ENCODE results near the gene FAM216B.
"Not testable (repeated sequence)": the region's sequence is repeated elsewhere in the genome, so short reads cannot be mapped to it uniquely, and the experiment has no call there.

The FAM216B gene

DNA sequence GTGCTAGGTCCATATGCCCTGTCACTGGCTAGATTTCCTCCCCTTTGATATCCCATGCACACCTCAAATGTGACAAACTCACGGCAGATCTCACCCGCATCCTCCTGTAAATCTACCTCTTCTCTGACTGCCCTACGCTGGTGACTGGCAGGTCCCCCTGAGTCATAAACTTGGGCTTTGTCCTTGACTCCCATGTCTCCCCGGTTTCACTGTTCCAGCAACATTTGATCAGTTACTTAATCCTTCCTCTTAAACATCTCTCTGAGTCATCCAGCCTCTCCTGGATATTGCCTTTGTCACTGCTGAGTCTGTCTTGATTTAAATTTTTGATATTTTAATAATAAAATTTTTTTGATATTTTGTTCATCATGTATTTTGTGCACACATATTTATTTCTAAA lies 26.5 kb downstream of the FAM216B start:
- POLR2A ChIA-PET = no interaction called here

DNA sequence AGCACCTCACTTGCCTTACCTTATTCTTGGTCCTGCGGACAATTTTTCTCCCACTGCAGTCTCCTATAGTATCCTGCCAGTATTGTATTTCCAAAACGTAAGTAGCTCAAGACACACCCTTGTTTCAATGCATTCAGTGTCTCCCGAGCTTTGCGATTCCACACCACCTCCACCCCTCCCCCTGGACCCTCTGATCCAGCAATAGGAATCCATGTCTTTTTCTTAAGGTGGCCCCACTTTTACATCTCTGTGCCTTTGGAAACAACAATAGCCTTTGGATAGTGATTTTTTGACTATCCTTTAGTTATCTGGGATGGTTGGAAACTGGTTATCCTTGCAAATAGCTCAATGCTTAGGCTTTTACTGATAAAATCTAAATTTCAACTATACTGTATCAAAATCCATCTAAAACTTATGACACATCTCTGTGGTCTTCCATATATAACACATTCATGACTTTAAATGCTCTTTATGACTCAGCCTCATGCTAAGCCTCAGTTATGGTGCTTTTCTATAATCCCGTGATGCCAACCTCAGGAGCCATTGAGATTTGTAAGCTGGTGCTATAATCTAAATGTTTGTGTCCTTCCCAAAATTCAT lies 27.1 kb downstream of the FAM216B start:
- TF ChIP-seq PKNOX1 (IDR thresholded peaks at IDR 0.05) (no peak), SUZ12 (IDR thresholded peaks at IDR 0.05) (no peak), FOXM1 (IDR thresholded peaks at IDR 0.05; ENCODE audit: borderline replicate concordance) (no peak), HDGF (IDR thresholded peaks at IDR 0.05; ENCODE audit: borderline replicate concordance) (no peak), ZNF384 (IDR thresholded peaks at IDR 0.05) (no peak), ELF4 (IDR thresholded peaks at IDR 0.05) (no peak), ARNT (IDR thresholded peaks at IDR 0.05) (no peak), NFRKB (IDR thresholded peaks at IDR 0.05) (no peak), L3MBTL2 (conservative IDR thresholded peaks at IDR 0.05) (no peak), LEF1 (IDR thresholded peaks at IDR 0.05; ENCODE audit: borderline replicate concordance) (no peak)
- ChIA-PET POLR2A (no interaction called here), CTCF (no interaction called here)
- DNase-seq (ENCODE audit: extremely low spot score) = no peak

More for the DNA sequence above, 26.5 kb downstream of the FAM216B start:
- TF ChIP-seq HDGF (IDR thresholded peaks at IDR 0.05; ENCODE audit: borderline replicate concordance) (no peak), ARNT (IDR thresholded peaks at IDR 0.05) (no peak), SP1 (IDR thresholded peaks at IDR 0.05) (no peak), ELF4 (IDR thresholded peaks at IDR 0.05) (no peak), FOXK2 (IDR thresholded peaks at IDR 0.05) (no peak)
- no peak for DNase-seq (ENCODE audit: extremely low spot score)
- CTCF ChIA-PET = no interaction called here

GRCh38 chr13:42812316-42812715 lies 30.9 kb downstream of the FAM216B start:
- ChIA-PET POLR2A (no interaction called here), CTCF (no interaction called here)
- no peak for DNase-seq (ENCODE audit: extremely low spot score)
- TF ChIP-seq TARDBP (IDR thresholded peaks at IDR 0.05) (no peak), NFRKB (IDR thresholded peaks at IDR 0.05) (no peak), FOXK2 (IDR thresholded peaks at IDR 0.05) (no peak), CTBP1 (IDR thresholded peaks at IDR 0.05; ENCODE audit: borderline replicate concordance) (no peak), ELF4 (IDR thresholded peaks at IDR 0.05) (no peak), PKNOX1 (IDR thresholded peaks at IDR 0.05) (no peak), HDGF (IDR thresholded peaks at IDR 0.05; ENCODE audit: borderline replicate concordance) (no peak), LEF1 (IDR thresholded peaks at IDR 0.05; ENCODE audit: borderline replicate concordance) (no peak), SP1 (IDR thresholded peaks at IDR 0.05) (no peak), L3MBTL2 (conservative IDR thresholded peaks at IDR 0.05) (no peak), ARNT (IDR thresholded peaks at IDR 0.05) (no peak), ZNF384 (IDR thresholded peaks at IDR 0.05) (no peak), BHLHE40 (IDR thresholded peaks at IDR 0.05; ENCODE audit: borderline replicate concordance) (no peak), FOXA1 (IDR thresholded peaks at IDR 0.05) (no peak), FOXM1 (IDR thresholded peaks at IDR 0.05; ENCODE audit: borderline replicate concordance) (no peak), SUZ12 (IDR thresholded peaks at IDR 0.05) (no peak)

DNA sequence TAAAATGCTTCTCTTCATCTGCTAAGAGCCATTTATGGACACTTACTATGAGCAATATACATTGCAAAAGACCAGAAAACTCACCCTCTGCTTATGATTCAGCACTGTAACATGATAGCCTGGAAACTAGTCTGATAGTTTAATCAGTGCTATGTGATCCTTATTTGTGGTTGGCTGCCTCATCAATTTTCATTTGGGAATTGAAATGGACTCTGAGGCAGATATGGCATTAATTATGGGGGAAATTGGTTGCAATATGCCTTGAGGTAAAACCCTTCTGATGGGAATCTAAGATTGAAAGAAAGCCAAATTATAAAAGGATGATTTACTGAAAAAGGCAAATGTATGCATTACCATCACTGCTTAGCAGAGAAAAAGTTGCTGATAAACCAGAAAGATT lies 33.5 kb downstream of the FAM216B start:
- no peak for TF ChIP-seq FOXA1 (IDR thresholded peaks at IDR 0.05)
- TF ChIP-seq FOXM1 (IDR thresholded peaks at IDR 0.05; ENCODE audit: borderline replicate concordance) = no peak
- no peak for TF ChIP-seq TARDBP (IDR thresholded peaks at IDR 0.05)
- no peak for TF ChIP-seq NFRKB (IDR thresholded peaks at IDR 0.05)
- no peak for TF ChIP-seq BHLHE40 (IDR thresholded peaks at IDR 0.05; ENCODE audit: borderline replicate concordance)
- TF ChIP-seq PKNOX1 (IDR thresholded peaks at IDR 0.05) = no peak
- TF ChIP-seq HDGF (IDR thresholded peaks at IDR 0.05; ENCODE audit: borderline replicate concordance) = no peak
- no peak for TF ChIP-seq CTBP1 (IDR thresholded peaks at IDR 0.05; ENCODE audit: borderline replicate concordance)
- TF ChIP-seq ZNF384 (IDR thresholded peaks at IDR 0.05) = no peak
- TF ChIP-seq SUZ12 (IDR thresholded peaks at IDR 0.05) = no peak
- TF ChIP-seq L3MBTL2 (conservative IDR thresholded peaks at IDR 0.05) = no peak
- no peak for TF ChIP-seq ELF4 (IDR thresholded peaks at IDR 0.05)
- no peak for TF ChIP-seq FOXK2 (IDR thresholded peaks at IDR 0.05)
- no peak for TF ChIP-seq SP1 (IDR thresholded peaks at IDR 0.05)
- TF ChIP-seq LEF1 (IDR thresholded peaks at IDR 0.05; ENCODE audit: borderline replicate concordance) = no peak
- TF ChIP-seq ARNT (IDR thresholded peaks at IDR 0.05) = no peak
- ChIA-PET POLR2A (no interaction called here), CTCF (no interaction called here)
- no peak for DNase-seq (ENCODE audit: extremely low spot score)

- DNase-seq (ENCODE audit: extremely low spot score) = no peak
- TF ChIP-seq ZNF384 (IDR thresholded peaks at IDR 0.05) = no peak
- TF ChIP-seq HDGF (IDR thresholded peaks at IDR 0.05; ENCODE audit: borderline replicate concordance) = no peak
- TF ChIP-seq SUZ12 (IDR thresholded peaks at IDR 0.05) = no peak
- CTCF ChIA-PET = no interaction called here
- POLR2A ChIA-PET = no interaction called here
Observed at GRCh38 chr13:42815681-42816080, 34.3 kb downstream of the FAM216B start.

GRCh38 chr13:42816538-42816937 lies 35.2 kb downstream of the FAM216B start:
- ChIA-PET CTCF (no interaction called here), POLR2A (no interaction called here)
- no peak for DNase-seq (ENCODE audit: extremely low spot score)
- TF ChIP-seq SP1 (IDR thresholded peaks at IDR 0.05) = no peak
- no peak for TF ChIP-seq FOXK2 (IDR thresholded peaks at IDR 0.05)
- TF ChIP-seq FOXA1 (IDR thresholded peaks at IDR 0.05) = no peak
- no peak for TF ChIP-seq ELF4 (IDR thresholded peaks at IDR 0.05)
- TF ChIP-seq LEF1 (IDR thresholded peaks at IDR 0.05; ENCODE audit: borderline replicate concordance) = no peak
- TF ChIP-seq ZNF384 (IDR thresholded peaks at IDR 0.05) = no peak

GRCh38 chr13:42819687-42820086 lies 38.3 kb downstream of the FAM216B start:
- DNase-seq (ENCODE audit: extremely low spot score); CTCF ChIA-PET; POLR2A ChIA-PET: not testable (repeated sequence)

Data from HEK293T (cell line).